Fibroblast of skin of right quadriceps (primary cell): ENCODE results near the gene VSIG10L2.
"Not testable (repeated sequence)": the region's sequence is repeated elsewhere in the genome, so short reads cannot be mapped to it uniquely, and the experiment has no call there.

Experiments used
- DNase-seq: peaks from one replicate; pipeline ENCODE4 v3.0.0-alpha.2; 2013

Gene VSIG10L2

GRCh38 chr11:125945797-125946520 lies at the start of gene VSIG10L2:
VSIG10L2 (plus strand) TSS chr11:125946044; CDS start chr11:125946056, 12 bp downstream.
- peak; percentile 18 for DNase-seq

GRCh38 chr11:125901872-125902271 lies 44.0 kb upstream of the VSIG10L2 start:
- DNase-seq, result no peak

DNA sequence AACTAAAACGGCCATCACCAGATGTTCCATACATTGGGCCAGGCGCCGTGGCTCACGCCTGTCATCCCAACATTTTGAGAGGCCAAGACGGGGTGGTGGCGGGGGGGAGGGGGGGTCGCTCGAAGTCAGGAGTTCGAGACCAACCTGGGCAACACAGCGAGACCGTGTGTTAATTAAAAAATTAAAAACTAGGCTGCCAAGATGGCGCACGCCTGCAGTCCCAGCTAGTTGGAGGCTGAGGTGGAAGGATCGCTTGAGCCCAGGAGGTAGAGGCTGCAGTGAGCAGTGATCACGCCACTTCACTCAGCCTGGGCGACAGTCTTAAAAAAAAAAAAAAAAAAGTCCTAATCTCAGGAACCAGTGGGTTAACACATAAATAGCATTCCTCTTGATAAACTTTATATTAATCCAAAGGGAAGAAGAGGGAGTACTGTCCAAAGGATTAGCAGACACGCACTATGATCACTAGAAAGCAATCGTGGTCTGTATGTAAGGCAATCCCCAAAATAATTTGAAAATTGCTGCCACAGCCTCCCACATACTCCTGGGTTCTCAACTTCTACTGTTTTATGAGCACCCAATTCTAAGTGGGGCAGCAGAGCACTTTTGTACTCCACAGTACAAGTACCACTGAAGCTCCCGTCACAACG lies 43.4 kb upstream of the VSIG10L2 start:
- no peak for DNase-seq

DNA sequence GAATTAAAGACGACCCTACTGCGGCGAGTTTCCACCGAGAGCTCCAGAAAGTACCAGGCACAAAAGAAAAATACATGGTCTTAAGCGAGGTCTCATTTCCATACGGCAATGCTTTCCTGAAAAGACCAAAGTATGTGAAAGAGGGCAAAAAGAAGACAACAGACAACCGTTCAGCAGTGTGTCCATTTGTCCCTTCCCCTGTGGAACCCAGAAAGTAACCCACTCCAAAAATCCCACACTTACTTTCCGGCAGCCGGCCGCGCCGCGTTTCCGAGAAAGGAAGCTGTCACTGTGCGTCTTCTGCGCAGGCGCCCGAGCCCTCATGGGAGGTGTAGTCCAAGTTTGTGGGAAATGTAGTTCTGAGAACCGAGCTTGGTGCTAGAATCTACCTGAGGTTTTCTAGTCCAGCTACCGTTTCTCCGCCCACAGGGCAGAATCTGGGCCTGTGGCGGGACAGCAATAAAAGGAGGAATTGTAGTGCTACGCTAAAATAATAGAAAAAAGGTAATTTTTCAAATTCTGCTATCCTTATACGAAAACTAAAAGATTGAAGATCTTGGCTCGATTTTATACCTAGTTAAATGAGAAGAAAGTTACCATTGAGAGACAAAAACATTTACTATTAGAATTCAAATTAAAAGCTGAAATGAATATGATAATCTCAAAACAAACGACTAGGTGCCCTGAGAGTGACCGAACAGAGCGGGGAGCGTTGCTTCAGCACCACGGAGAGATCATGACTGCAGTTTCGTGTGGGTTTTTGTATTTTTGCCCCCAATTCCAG lies 42.7 kb upstream of the VSIG10L2 start, which contains the start of gene PUS3:
Gene PUS3, minus strand, starts transcription at position 280 of the 784 bp plus-strand sequence. CDS start 6,922 bp downstream, outside the sequence.
- DNase-seq, result peak; percentile 72

DNA sequence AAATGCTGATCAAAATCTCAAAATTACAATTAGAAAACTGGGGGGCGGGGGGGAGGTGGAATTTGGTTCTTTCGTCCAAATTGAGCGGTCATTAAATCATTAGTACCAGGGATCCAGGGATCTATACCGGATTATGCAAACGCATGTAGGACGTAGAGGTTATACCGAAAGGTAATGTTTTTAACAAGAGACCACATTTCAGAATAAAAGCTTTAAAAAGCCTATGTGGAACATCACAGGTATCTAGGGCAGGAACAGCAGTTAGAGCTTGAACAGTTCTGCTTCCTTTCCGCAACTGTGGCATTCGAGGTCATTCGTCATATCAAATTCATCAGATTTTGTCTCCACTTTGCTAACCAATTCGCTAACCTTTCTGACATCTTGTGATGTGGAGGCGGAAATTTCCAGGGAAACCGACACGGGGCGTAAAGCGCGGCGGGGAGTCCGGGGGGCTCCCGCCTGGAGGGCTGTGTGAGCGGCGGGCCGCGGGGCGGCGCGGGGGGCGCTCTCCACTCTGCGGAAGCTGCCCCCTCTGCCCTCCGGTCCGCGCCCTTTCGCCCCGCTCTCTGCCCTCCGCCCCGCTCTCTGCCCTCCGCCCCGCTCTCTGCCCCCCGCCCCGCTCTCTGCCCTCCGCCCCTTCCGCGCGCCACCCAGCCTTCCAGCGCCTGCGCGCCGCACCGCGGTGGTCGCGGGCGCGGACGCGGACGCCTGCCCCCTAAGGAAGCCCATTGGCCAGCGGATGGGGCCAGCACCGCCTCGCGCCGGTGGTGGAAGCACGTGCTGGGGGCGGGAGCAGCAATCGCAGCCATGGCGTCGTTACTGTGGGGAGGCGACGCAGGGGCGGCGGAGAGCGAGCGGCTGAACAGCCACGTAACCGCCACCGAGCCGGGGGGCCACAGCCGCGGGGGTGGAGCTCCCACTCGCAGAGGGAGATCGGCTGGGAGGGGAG lies 41.9 kb upstream of the VSIG10L2 start, which contains the start of gene DDX25:
Gene DDX25, plus strand, starts transcription at position 798 of the 949 bp plus-strand sequence. Its CDS starts 10 bp downstream, at position 808.
- DNase-seq, result no peak

GRCh38 chr11:125904678-125905077 lies 41.2 kb upstream of the VSIG10L2 start:
- no peak for DNase-seq

DNA sequence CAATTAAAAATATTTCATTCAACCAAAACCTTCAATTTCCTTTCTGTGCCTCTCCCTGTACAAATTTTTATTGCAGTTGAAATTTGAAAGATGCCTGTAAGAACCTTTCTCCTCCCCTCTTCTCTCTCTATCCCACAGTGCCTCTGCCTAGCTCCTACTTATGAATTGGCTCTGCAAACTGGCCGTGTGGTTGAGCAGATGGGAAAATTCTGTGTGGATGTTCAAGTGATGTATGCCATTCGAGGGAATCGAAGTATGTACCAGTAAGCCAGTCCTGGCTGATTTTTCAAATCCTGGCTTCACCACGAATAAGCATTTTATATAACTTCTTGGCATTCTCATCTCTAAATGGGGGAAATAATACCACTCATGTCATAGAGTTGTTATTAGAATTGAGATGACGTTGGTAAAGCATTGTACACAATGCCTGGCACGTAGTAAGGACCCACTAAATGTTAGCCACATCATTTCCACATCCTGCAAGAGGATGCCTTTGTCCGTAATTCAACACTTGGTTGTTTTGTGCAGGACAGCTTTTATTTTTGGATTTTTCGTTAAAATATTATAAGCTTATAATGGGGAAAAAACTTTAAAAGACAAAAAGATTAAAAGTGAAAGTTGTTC lies 35.5 kb upstream of the VSIG10L2 start:
- no peak for DNase-seq

- DNase-seq, result not testable (repeated sequence)
Measured at GRCh38 chr11:125914601-125915000, 31.2 kb upstream of the VSIG10L2 start.

- DNase-seq, result no peak
Measured at GRCh38 chr11:125916683-125917347, 29.0 kb upstream of the VSIG10L2 start.

DNA sequence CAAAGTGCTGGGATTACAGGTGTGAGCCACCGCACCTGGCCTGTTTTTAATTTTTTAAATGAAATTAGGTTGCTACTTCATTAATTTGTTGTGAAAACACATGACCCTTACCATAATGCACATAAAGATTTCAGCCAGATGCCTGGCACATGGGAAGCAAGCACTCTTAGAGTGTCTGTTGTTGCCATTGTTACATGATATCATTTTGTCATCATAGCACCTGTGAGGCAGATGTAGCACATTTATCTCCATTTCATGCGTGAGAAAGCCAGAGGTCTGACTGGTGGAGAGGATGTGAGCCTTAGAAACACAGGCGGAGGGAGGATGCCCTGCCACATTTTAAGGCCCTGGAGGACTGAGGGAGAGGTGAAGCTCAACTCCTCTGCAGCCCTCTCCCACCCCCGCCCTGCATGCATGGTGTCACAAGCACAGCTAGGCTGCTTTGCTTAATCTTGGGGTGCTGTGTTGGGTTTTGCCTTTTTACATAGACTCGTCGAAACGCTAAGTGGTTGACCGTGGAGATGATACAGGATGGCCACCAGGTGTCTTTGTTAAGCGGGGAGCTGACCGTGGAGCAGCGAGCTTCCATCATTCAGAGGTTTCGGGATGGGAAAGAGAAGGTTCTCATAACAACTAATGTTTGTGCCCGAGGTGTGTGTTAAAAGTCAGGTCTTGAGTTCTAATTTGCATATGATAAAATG lies 27.6 kb upstream of the VSIG10L2 start:
- no peak for DNase-seq

DNA sequence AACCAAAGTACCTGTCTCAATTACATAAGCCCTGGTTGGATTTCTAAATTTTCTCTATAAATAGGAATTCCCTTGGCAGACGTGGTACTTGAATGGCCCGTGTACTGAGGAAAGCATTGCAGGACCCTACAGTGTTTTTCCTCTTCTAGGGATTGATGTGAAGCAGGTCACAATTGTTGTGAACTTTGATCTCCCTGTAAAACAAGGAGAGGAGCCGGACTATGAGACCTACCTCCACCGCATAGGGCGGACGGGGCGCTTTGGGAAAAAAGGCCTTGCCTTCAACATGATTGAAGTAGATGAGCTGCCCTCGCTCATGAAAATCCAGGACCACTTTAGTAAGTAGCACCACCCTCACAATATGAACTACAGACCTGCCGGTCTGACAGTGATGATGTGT lies 24.8 kb upstream of the VSIG10L2 start:
- DNase-seq, result no peak

DNA sequence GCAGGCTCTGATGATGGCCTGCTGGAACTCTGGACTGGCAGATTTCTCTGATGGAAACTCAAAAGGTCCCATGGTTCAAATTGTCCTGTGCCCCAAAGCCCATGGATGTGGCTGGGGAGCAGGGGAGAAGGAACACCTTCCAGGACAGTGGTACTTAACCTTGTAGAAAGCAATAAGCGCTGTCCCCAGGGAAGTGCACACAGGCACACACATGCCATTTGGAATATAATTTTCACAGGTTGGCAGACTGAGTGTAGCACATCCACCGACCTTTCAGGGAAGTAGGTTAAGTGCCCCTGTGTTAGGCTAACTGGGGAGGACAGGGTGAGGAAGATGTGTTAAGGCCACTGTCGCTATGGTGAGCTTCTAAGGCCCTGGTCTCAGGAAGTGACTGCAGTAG lies 23.7 kb upstream of the VSIG10L2 start:
- DNase-seq, result no peak

DNA sequence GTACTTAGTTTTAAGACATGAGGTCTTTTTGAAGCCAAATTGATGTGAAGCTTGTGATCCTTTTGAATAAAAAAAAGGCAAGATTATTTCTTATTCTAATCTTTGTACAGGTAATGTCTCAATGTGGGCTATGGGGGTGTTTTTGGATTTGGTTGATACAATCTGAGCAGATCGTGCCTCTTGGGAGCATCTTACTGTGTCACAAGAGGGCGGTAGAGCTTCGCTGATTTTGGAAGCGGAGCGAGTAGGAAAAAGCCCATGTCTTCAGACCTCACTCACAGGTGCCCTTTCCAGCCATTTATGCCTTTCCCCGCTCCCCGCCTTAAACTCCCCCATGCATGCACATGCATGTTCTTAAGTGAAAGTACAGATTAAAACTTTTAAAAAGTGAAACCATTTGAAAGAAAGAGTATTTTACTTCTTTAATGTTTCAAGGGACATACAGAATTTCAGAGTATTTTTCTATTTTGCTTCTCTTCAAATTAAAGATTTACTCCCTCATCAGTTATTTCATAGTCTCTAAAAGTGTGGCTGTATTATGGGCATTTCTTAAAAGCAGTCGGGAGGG lies 22.7 kb upstream of the VSIG10L2 start:
- peak; percentile 63 for DNase-seq

GRCh38 chr11:125923633-125924032 lies 22.2 kb upstream of the VSIG10L2 start:
- no peak for DNase-seq

- no peak for DNase-seq
Measured at GRCh38 chr11:125924384-125925007, 21.3 kb upstream of the VSIG10L2 start.

DNA sequence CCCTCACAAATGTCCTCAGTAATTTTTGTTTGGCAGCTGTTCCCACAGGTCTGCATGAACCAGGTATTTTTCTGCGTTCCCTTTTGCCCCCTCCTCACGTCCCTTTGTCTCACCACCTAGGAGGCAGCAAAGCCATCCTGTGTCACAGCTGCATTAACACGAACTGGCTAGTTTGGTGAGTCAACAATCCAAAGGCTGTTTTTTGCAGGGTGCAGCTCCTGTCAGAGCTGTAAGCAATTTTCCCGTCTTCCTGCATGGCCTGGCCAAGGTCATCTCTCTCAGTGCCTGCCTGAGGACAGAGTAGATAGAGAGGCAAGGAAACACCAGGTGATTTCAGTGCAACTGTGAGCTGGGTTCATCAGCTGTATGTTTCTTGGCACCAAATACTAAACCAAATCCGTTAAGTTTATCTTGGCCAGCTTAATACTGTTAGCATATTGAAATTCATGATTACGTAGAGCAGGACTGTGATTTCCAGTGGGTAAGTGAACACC lies 20.6 kb upstream of the VSIG10L2 start:
- DNase-seq, result no peak

- DNase-seq, result no peak
Measured at GRCh38 chr11:125925804-125926203, 20.0 kb upstream of the VSIG10L2 start.

GRCh38 chr11:125926682-125927081 lies 19.2 kb upstream of the VSIG10L2 start:
- DNase-seq, result no peak

GRCh38 chr11:125929445-125930075 lies 16.3 kb upstream of the VSIG10L2 start:
- DNase-seq, result no peak
